Measurements from ENCODE around the gene PDLIM4.

PDLIM4 gene

DNA sequence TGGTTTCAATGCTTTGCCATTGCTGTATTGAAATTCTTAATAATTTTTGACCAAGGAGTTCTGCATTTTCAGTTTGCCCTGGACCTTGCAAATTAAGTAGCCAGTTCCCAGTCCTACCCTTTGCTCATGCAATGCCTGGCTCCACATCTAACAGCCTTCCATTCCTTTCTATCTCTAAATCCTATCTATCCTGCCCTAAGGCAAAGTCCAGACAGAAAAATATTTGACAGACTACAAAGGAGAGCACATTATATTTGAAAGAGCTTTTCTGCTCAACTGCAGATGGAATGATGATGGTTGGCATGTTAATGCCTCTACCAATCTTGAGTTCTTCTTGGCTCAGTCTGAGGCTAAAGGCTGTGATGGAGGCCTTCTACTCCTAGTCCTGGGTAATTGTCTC lies 52.2 kb downstream of the PDLIM4 start:
- DNase-seq (ENCODE audit: low read depth) = no peak

DNA sequence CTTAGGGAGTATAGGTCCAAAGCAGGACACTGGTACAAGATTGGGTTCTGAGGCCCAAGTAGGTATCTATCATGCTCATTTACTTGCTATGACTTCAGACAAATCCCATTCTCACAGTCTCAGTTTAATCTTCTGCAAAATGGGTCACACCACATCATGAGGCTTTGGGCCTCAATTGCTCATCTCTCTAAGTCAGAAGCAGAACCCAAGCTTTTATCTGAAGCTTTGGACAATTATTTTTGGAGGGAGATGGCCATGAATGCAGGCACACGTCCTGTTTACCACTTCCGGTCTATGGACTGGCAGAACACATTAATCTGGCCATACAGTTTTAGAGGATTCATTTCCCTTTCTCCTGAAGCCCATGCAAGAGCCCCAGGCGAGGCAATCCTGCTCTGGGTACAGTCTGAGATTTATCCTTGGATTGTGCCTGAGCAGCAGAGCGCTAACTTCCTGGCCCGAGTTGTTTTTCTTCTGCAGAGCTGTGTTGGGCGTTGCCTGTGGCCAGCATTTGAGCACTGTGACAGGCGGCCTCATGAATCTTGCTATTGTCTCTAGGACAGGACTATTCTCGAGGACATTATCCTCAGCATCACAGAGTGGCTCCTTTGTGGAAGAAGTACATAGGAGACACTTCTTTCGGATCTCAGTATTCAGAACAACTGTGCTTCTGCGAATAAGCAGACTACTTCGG lies 52.8 kb downstream of the PDLIM4 start:
- DNase-seq (ENCODE audit: low read depth) = no peak

GRCh38 chr5:132313366-132313765 lies 55.9 kb downstream of the PDLIM4 start:
- DNase-seq (ENCODE audit: low read depth) = peak; percentile 87

DNA sequence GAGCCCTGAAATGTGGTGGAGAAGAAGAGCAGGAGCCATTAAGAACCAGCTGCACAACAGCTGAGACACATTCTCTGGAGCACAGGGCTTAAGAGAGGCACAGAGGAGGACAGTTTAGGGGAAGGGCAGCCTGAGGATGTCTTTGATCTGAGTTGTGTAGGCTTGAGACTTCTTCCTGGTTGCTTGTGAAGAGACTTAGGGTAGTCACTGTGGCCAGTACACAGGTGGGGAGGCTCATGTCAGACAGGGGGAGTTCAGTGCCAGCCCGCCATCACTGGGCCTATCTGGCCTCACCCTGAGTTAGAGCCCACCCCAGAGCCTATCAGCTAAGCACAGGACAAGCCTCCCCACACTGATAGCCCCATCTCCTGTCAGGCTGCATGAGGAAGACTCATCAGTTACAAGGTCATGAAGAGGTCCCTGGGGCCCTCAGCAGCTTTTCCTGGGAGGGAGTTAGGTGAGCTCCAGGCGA lies 56.5 kb downstream of the PDLIM4 start:
- DNase-seq (ENCODE audit: low read depth) = no peak

DNA sequence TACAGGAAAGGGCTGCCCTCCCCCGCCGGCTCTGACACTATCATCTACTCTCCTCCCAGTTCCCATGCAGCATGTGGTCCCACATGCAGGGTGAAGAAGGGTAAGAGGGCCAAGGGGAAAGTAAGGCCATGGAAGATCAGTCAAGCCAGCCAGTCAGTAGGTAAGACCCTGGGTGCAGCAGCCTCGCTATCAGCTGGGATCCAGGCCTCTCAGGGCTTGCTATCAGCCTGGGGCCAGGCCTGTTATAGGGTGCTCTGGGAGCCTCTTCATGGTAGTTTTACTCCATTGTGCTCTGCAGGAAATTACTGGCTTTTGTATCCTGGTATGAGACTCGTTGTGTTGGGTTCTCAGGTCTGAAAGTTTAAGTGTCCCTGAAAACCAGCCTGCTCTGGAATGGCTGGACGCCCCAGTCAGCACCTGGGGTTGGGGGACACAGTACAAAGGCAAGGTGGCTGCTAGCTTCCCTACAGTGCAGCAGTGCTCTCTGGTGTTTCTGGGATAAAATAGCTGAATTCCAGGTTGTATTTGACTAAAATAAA lies 58.1 kb downstream of the PDLIM4 start:
- no peak for DNase-seq (ENCODE audit: low read depth)

- no peak for DNase-seq (ENCODE audit: low read depth)
Measured at GRCh38 chr5:132319975-132320374, 62.5 kb downstream of the PDLIM4 start.

DNA sequence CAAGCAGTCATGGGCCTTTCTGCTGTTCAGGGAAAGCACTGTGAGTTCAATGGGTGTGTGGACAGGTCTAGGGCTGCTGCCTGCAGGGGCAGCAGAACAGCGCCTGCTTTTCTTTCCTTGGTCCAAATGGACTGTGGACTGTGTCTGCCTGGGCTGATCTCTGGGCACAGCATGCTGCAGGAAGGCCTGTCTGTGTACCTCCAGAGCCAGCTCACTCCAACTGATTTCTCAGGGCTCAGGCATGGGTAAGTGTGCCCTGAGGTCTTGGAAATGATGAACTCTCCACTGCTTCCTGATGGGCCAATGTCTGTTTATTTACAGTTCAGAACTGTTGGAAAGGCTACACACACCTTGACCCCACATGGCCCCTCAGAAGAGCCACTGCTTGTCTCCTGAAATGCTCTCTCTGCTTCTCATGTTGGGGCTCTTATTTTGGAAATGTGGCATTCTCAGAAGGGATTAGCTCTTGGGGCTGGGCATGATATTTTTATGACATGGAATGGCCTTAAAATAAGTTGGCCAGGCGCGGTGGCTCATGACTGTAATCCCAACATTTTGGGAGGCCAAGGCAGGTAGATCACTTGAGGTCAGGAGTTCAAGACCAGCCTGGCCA lies 63.7 kb downstream of the PDLIM4 start:
- DNase-seq (ENCODE audit: low read depth) = no peak

DNA sequence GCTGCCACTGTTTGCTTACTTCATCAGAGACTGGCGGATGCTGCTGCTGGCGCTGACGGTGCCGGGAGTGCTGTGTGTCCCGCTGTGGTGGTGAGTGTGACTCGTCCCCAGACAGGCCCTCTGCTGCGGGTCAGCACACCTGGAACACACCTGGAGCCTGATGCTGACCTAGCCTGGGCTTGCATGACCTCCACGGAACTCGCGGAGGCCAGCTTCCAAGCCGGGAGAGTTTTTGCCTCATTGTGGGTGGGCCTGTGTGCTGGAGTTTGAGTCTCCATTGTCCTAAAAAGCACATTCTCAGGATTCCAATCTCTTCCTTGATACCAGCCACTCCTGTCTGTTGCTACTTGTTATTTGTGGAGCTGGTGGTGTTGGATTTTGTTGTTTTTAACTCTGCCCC lies 64.8 kb downstream of the PDLIM4 start:
- DNase-seq (ENCODE audit: low read depth) = no peak

Data from fibroblast of gingiva (primary cell).